Fibroblast of gingiva (primary cell): ENCODE measurements around the gene TCN2.
"Not testable (repeated sequence)": the region's sequence is repeated elsewhere in the genome, so short reads cannot be mapped to it uniquely, and the experiment has no call there.

Source experiments
- DNase-seq: peaks from one replicate; pipeline ENCODE4 v3.0.0-alpha.2; 2011; ENCODE audit warnings: low read depth

TCN2 gene

GRCh38 chr22:30578481-30578880 is 28.5 kb upstream of the TCN2 start:
- no peak for DNase-seq

GRCh38 chr22:30580896-30581295 is 26.1 kb upstream of the TCN2 start:
- DNase-seq, result no peak

GRCh38 chr22:30582051-30582450 is 24.9 kb upstream of the TCN2 start:
- no peak for DNase-seq

- DNase-seq, result no peak
Observed at GRCh38 chr22:30582788-30583545, 24.0 kb upstream of the TCN2 start.

GRCh38 chr22:30584441-30584840 is 22.5 kb upstream of the TCN2 start:
- no peak for DNase-seq

GRCh38 chr22:30586414-30586813 is 20.6 kb upstream of the TCN2 start:
- no peak for DNase-seq

- DNase-seq, result peak; percentile 21
Observed at GRCh38 chr22:30591191-30591587, 15.8 kb upstream of the TCN2 start.

- DNase-seq, result peak; percentile 100
Observed at GRCh38 chr22:30591588-30592359, 15.2 kb upstream of the TCN2 start, which contains the start of gene PES1. TSS of gene PES1 (minus strand) at chr22:30591910. CDS start at chr22:30591833, 77 bp downstream.

- not testable (repeated sequence) for DNase-seq
Observed at GRCh38 chr22:30592360-30592713, 14.6 kb upstream of the TCN2 start.

- no peak for DNase-seq
Observed at GRCh38 chr22:30596199-30596598, 10.8 kb upstream of the TCN2 start.

GRCh38 chr22:30596886-30597285 is 10.1 kb upstream of the TCN2 start:
- no peak for DNase-seq

- DNase-seq, result no peak
Observed at GRCh38 chr22:30598986-30599385, 8.0 kb upstream of the TCN2 start.

- DNase-seq, result no peak
Observed at GRCh38 chr22:30600921-30601320, 6.1 kb upstream of the TCN2 start.

- DNase-seq, result no peak
Observed at GRCh38 chr22:30601464-30601863, 5.5 kb upstream of the TCN2 start.

- DNase-seq, result no peak
Observed at GRCh38 chr22:30602049-30602448, 4.9 kb upstream of the TCN2 start.

GRCh38 chr22:30603801-30604200 is 3.2 kb upstream of the TCN2 start:
- no peak for DNase-seq

- DNase-seq, result no peak
Observed at GRCh38 chr22:30604723-30605122, 2.3 kb upstream of the TCN2 start.

GRCh38 chr22:30605449-30606110 is 1.4 kb upstream of the TCN2 start:
- DNase-seq, result peak; percentile 36

- no peak for DNase-seq
Observed at GRCh38 chr22:30607300-30607930, 441 bp downstream of the TCN2 start.

GRCh38 chr22:30607939-30608338 is 965 bp downstream of the TCN2 start:
- no peak for DNase-seq

- DNase-seq, result peak; percentile 60
Observed at GRCh38 chr22:30609260-30610185, 2.5 kb downstream of the TCN2 start.
